GM19395 (cell line): Measurements from ENCODE around the gene MRPS18A.
A peak's percentile ranks its signal among the peaks of the same experiment; 100 is the strongest.
"Not testable (repeated sequence)": the region's sequence is repeated elsewhere in the genome, so short reads cannot be mapped to it uniquely, and the experiment has no call there.

Experiments
- ATAC-seq: cut with Tn5 transposase; IDR thresholded peaks from one replicate; pipeline ENCODE4 v1.9.1; 2021; ENCODE audit warnings: mild to moderate bottlenecking, moderate library complexity; ENCODE audit not compliant: unreplicated experiment

Gene MRPS18A

DNA sequence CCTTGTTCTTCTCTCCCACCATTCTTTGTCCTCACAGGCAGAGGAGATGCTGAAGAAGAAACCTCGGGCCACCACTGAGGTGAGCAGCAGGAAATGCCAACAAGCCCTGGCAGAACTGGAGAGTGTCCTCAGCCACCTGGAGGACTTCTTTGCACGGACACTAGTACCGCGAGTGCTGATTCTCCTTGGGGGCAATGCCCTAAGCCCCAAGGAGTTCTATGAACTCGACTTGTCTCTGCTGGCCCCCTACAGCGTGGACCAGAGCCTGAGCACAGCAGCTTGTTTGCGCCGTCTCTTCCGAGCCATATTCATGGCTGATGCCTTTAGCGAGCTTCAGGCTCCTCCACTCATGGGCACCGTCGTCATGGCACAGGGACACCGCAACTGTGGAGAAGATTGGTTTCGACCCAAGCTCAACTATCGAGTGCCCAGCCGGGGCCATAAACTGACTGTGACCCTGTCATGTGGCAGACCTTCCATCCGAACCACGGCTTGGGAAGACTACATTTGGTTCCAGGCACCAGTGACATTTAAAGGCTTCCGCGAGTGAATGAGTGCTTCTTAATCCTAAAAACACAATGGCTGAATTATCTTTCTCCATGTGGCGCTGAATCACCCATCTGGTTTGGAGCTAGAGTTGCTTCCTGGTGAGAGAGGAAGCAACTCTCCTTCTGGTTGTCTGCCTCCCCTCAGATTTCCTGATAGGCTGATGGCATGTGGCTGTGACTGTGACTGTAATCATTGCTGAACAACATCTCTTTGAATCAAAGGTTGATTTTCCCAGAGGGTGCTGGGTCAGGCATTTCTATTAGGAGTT is 47.4 kb downstream of the MRPS18A start:
- ATAC-seq, result no peak

DNA sequence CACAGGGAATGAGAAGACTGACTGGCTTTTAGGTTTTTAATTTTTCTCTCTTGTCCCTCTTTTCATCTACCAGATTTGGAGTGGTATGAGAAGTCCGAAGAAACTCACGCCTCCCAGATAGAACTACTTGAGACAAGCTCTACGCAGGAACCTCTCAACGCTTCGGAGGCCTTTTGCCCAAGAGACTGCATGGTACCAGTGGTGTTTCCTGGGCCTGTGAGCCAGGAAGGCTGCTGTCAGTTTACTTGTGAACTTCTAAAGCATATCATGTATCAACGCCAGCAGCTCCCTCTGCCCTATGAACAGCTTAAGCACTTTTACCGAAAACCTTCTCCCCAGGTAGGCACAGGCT is 51.3 kb downstream of the MRPS18A start:
- ATAC-seq, result no peak

DNA sequence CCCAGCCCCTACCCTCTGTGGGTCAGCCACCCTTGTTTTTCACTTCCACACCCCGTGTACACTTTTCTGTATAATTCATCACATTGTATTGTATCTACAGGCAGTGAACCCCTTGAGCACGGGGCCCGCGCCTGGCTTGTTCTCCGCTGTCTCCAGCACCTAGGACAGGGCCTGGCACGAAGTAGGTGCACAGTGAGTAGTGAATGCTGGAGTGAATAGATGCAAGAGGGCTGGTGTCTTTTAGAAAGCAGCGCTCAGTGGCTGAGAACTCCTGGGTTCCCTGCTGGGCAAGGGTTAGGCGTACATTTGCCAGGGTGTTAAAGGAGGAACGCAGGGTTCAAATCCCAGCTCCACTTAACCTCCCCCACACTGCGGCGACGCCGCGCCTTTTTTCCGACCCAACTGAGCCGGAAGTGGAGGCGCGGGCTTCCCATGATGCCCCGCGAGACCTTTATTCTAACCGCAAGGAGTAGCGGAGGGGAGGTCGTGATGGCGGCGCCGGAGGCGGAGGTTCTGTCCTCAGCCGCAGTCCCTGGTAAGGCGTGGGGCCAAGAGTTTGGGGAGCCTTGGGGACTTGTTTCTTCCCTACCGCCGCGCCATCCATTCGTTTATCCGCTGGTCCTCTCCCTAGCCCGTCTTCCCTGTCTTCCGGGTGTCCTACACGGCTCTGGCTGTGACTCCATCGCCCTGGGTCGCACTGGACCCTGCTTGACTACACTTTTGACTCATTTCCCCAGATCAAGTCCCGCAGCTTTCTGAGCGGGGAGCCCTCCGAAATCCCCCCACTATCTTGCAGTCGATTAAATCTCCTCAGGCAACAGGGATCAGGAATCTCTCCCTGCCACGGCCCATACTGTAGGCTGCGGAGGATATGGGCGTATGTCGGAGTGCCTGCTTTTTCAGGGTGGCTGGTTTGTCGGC is 51.9 kb downstream of the MRPS18A start, which contains the start of gene MAD2L1BP:
TSS of gene MAD2L1BP (plus strand) at position 454 of the 921 bp plus-strand sequence. CDS start at position 490, 36 bp downstream.
- peak; percentile 86 for ATAC-seq

DNA sequence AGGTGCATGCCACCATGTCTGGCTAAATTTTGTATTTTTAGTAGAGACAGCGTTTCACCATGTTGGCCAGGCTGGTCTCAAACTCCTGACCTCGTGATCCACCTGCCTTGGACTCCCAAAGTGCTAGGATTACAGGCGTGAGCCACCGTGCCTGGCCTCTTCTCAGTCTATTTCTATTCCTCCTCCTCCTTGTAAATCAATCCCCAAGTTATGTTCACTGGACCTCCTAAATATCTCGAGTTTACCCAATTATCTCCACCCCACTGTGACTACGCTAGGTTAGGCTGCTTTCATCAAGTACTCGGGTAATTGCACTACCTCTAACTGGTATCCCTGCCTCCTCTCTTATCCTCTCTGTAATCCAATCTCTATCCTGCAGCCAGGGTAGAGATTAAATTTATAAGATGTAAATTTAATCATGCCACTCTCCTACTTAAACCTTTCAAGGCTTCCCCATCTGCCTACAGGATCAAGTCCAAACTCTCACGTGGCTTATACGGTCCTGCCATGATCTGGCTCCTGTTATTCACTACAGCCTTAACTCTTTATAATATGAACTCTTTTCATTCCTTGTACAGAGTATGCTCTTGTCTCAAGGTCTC is 52.8 kb downstream of the MRPS18A start:
- no peak for ATAC-seq

DNA sequence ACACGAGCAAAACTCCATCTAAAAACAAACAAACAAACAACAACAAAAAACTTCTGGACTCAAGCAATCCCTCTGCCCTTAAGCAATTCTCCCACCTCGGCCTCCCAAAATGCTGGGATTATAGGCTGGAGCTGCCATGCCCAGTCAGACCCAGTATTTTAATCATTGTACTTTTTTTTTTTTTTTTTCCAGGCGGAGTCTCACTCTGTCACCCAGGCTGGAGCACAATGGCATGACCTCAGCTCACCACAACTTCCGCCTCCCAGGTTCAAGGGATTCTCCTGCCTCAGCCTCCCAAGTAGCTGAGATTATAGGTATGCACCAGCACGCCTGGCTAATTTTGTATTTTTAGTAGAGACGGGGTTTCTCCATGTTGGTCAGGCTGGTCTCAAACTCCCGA is 54.6 kb downstream of the MRPS18A start:
- ATAC-seq, result not testable (repeated sequence)

DNA sequence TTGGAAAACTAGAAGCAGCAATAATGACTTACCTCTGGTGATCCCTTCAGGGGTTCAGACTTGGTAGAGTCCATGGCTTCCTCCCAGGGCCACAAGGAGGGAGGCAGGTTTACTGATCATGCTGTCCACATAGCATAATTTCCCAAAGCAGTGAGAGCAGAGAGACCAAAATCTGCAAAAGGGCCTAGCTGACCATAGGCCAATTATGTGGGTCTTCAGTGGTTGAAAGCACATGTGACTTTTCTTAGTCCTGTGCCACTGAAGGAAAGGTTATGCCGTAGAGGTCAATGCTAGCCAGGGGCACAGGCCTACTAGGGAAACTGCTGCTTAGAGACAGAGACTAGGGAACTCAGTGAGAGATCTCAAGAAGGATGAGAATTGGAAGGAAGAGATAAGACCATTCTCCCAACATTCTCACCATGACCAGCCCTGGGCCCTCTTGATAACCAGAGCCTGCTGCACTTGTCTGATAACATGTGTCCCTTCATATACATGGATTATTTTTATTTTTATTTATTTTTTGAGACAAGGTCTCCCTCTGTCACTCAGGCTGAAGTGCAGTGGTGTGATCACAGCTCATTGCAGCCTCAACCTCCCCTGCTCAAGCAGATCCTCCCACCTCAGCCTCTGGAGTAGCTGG is 56.5 kb downstream of the MRPS18A start:
- no peak for ATAC-seq

DNA sequence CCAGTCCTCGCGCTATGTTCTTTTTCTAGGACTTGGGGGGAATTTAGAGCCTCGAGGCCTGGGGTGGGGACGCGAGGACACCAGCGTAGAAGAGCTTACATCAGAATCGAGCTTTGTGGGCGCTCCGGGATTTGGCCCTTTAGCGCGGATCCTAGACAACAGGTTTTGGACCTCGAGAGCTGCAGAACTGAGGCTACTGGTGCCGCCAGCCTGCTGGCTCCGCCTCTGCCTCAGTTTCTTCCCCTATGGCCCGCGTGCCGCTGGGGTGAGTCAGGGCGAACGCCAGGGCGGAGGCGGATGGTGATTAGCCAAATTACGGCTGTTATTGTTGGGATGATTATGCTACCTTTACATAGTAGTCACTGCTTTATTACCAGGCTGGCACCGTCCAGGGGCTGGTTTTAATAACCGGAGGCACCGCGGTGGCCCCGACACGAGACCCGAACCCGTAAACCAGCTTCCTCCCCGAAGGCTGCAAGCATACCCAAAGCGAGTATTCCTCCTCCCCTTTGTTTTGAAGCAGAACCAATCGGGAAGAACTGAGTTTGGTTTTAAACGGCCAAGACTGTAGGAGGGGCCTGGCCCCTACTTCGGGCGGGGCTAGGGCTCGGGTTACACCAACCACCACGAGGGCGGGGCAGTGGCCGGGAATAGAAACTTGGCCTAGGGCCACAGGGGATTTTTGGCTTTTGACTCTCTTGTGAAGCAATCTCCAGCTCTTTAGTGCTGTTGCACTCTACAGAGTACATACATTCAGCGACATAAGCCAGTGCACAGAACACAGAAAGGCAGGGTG is 57.9 kb downstream of the MRPS18A start:
- peak; percentile 73 for ATAC-seq

DNA sequence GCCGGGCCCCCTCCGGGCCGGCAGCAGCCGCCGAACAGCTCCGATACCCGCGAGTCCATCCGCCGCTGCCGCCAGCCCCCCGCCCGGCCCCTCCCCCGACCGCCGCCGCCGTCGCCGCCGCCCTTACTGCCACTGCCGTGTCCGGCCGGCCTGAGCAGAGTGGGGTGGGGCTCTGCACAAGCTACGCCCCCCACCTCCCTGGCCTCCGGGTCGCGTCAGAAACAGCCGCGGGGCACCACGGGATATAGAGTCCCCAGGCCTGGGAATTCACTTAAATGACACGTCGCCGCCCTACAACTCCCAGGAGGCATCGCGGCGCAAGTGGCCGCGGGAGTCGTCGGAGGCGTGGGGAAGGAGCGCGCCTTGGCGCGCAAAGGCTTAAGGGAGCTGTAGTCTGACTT is 58.5 kb downstream of the MRPS18A start, which contains the start of gene GTPBP2:
TSS of gene GTPBP2 (minus strand) at position 161 of the 401 bp plus-strand sequence. CDS start at position 59, 102 bp downstream.
- peak; percentile 78 for ATAC-seq

DNA sequence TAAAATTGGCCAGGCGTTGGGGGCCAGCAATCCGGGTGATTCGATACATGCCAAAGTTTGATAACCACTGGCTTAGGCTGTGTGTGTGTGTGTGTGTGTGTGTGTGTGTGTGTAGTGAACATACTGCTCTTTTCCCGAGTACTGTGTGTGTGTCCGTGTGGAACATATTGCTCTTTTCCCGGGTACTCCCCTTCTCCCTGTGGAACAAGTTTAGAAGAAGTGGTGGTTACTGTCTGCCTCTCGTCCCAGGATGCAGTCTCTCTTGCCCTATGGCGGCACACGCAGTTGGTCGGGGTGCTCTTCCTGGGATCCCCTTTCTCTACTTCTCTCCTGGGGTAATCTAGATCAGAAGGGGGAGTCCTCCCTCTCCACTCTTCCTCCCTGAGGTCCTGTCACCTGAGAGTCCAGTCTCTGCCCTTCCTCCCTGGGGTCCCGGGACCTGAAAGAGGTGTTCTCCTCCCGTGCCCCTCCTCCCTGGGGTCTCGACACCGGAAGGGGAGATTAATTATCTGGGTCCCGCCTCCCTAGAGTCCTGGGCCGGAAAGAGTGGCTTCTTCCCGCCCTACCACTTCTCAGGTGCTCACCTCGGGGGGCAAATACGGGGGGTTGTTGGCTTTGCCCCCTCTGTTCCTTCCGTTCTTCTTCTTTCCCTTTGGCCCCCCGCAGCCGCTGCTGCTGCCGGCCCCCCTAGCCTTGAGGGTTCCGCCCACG is 59.0 kb downstream of the MRPS18A start:
- peak; percentile 37 for ATAC-seq

DNA sequence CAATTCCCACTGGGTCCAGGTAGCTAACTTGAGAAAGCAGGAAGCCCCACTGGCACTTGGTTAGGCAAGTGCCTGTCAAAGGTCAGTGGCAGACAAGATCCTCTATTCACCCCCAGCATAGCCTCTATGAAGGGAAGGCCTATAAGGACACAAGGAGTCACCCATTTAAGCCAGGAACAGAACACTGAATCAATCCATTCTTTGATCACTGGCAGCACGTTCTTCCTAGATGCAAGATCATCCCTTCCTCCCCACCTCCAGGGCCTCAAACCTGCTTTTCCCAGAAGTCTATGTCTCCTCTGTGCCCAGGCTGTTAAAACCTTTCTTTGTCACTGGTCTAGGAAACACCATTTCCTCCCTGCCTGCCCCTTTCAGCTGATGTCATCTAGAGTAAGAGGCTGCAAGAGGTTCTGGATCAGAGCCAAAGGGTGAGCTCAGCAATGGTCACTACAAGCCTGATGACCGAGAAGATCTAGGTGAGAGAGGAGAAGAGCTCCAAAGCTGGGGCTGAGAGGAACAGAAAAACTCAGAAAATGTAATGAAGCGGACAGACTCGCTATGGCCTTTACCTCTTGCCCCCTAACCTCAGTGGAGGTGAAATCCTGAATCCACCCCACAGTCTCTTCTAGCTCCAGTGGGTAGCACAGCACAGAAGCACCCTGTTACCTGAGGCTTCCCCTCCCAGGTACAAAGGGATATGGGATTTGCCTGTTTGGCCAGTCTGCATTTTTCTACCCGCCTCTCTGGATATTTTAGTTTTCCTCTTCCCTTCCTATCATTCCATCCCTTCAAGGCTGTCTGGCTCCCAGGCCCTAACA is 60.4 kb downstream of the MRPS18A start:
- no peak for ATAC-seq

DNA sequence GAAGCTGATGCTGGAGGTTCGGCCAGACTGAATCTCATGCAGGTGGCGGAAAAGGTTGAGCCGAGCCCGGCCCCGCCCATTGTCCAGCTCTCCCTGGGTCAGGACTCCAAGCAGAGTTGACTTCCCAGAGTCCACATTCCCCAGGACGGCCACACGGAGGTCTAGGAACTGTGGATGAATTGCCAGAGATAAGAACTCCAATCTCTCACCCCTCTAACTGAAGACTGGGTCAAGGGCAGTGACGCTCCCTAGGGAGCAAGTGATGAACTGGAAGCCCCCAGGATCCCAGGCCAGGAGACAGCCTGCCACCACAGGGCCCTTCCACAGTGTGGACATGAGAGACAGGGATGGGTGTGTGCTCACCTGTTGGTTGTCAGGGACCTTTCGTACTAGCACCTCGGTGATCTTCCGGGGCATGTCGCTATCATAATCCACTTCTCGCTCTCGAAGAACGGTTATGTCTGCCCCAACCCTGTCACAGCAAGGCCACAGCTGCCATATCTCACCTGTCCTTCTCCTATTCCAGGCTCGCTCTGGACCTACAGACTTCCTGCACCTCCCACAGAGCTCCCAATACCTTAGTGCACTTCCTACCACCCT is 62.1 kb downstream of the MRPS18A start:
- ATAC-seq, result no peak

DNA sequence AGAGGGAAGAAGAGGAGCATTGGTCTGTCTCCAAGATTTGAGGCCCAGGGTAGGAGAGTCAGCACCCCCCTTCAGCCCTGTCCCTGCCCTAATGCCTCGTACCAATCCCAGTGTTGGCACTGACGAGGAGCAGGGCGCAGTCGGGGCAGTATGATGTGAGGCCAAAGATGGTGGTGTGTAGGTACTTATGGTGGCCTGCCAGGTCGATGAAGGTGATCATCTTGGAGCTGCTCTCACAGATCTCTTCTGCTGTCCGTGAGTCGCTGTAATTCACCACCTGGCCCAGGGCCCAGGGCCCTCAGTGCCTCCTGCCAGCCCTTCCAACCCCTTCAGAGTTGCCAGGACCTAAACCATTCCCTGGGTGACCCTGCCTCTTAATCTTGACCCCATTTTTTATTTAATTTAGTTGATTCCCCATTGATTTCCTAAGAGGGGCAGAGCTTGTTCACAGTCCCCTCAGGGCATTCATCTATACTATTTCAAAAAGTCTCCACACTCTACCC is 62.8 kb downstream of the MRPS18A start:
- ATAC-seq, result no peak

DNA sequence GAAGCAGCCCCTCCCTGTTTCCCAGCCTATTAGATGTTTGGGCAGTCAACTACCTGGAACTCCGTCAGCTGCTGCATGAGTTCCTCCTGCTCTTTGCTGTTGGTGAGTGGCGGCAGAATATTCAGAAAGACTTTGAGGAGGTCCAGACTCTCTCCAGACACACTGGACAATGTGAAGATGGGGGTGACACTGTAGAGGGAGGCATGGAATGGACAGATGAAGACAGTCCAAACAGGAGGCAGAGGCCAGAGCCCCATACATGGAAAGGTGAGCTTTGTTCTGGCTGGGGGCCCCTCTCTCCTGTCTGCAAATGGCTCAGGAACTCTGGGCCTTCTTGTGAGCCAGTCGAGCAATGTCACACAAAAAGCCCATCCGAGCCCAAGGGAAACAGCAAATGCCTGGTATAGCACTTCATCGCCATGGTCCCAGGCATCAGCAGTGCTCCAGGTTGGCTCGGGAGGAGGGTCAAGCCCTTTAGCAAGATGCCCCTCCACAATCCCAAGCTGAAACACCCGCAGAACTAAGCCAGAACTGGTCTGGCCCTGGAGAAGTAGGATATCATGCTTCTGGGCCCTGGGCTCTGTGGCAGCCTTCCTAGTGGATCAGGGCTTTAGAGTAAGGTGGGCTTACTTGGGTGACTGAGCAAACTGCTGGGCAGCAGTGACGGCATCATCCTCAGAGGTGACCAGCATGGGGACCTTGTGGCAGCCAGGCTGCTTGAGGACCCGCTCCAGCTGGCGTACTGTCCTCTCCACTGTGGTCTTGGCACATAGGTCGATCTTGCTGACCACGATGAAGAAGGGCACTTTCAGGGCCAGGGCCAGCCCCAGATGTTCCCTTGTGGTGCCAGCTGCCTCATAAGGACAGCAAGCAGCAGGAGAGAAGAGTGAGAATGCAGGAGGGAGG is 63.5 kb downstream of the MRPS18A start:
- ATAC-seq, result no peak

DNA sequence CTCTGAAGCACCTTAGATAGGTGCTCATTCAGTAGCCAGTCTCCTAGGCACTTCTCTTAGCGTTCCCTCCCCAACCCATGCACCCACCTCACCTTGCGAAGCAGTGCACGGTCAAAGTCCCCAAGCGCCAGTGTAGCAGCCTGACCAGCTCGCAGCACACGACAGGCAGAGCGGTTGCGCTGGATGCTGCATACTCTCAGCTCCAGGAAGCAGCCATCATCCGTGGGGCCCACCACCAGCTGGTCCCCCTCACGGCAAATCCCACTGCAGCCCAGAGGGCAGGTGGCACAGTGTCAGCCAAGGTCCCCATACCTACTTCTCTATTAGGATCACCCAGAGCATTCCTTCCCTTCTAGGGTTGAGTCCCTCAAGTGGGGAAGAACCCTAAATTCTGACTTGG is 65.0 kb downstream of the MRPS18A start:
- ATAC-seq, result no peak

DNA sequence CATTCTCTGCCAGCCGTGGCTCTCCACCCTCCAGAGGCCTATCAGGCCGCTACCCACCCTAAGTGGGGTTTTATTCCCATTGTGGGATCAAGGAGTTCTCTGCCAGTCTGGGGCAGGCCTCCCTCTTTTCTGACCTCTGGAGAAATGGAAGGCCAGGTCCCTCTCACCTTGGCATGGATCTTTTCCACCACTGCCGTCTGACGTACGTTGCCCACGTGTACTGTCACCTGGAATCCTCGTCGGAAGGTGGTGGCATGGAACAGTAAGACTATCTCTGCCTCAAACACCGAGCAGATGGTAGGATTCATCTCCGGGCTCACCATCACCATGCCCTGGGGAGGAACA is 65.8 kb downstream of the MRPS18A start:
- no peak for ATAC-seq
